Ramos (cell line): ENCODE data around the gene TOR4A.

Experiments used
- in situ Hi-C: fragments of 300-500 bp; cut with MboI; formaldehyde crosslinking; loops from one replicate; pipeline ENCODE4 v1.14.3; 2022; ENCODE audit warnings: low sequenced_read_pairs; ENCODE audit not compliant: unreplicated experiment

TOR4A gene

GRCh38 chr9:137313326-137313936 is 35.9 kb downstream of the TOR4A start:
- in situ Hi-C loops = no loop called here

GRCh38 chr9:137313956-137314560 is 36.5 kb downstream of the TOR4A start:
- in situ Hi-C loops = no loop called here

GRCh38 chr9:137314561-137315560 is 37.3 kb downstream of the TOR4A start:
- in situ Hi-C loops = no loop called here

GRCh38 chr9:137315581-137316011 is 38.1 kb downstream of the TOR4A start:
- in situ Hi-C loops = no loop called here

GRCh38 chr9:137316012-137316981 is 38.8 kb downstream of the TOR4A start:
- in situ Hi-C loops = no loop called here

- in situ Hi-C loops = no loop called here
Observed at GRCh38 chr9:137317021-137317717, 39.6 kb downstream of the TOR4A start.

- in situ Hi-C loops = no loop called here
Observed at GRCh38 chr9:137317718-137318511, 40.4 kb downstream of the TOR4A start.

DNA sequence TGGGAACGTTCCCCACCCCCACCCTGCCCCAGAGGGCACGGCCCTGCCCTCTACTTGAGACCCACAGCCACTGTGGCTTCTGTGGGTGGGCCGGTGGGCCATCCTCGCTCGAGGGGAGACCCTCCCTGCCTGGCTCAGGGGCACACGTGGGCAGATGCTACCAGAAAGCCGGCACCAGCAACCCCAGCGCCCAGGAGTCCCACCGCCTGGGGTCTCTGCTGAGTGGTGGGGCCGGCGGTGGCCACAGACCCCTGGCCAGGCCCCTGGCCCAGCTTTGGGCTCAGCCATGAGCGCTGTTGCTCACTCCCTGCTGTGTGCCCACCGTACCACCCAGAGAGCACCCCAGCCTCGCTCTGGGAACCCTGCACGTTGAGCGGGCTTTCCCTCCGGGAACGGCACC is 41.1 kb downstream of the TOR4A start:
- in situ Hi-C loops = no loop called here

DNA sequence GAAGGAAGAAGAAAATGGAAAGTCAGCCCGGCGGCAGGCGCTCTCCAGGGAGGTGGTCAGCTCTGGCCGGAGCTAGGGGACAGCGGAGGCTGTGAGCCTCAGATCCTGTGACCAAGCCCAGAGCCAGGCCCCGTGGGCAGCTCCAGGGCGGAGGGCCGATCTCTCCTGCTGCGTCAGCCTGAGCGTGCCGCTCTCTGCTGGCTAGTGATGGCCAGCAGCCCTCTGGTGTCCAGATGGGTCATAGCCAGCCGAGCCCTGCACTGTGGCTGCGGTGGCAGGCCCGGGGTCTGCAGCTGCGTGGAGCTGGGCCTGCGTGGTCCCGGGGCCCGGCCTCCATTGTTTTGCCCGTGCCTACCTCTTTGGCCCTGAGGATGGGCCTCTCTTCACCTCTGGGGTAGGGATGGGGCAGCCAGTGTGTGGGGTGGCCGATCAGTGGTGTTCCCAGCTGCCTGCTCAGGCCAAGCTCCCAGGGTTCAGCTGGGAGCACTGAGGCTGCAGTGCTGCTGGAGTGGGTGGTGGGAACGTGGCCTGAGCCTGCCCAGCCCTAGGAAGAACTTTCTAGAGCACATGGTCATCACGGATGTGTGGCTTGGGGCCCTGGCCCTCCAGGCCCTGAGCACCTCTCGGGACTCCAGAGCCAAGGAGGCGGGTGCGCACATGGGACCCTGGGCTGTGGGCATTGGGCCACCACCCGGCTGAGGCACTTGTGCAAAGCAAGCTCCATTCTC is 41.6 kb downstream of the TOR4A start:
- in situ Hi-C loops = no loop called here

- in situ Hi-C loops = no loop called here
Observed at GRCh38 chr9:137319739-137320551, 42.4 kb downstream of the TOR4A start.

- in situ Hi-C loops = no loop called here
Observed at GRCh38 chr9:137320555-137321384, 43.2 kb downstream of the TOR4A start.

DNA sequence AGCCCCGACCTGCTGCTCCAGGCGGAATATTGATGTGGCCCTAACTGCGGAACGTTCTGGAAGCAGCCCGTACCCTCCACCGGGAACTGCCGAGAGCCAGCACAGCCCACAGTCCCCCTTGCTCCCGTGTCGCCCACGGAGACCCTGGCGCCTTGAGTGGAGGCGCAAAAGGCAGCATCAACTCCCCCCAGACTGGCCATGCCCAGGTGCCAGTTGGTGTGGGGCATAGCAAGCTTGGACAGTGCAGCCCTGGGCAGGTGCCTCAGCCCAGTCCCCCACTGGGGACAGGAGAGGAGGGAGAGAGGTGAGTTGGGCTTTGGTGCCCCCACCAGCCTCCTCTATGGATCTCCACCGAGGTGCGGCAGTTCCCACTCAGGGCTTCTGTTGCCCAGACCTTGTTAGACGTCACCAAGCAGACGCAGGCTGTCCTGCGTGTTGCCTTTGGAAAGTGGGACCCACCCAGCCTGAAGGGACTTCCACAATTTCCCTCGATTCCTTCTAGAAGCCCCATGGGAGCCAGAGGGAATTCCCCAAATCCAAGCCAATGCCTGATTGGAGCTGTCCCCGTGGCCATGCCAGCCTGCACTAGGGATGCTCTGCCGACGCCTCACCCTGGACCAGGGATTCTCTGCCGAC is 44.3 kb downstream of the TOR4A start:
- in situ Hi-C loops = no loop called here

GRCh38 chr9:137323531-137324331 is 46.2 kb downstream of the TOR4A start:
- in situ Hi-C loops = no loop called here

DNA sequence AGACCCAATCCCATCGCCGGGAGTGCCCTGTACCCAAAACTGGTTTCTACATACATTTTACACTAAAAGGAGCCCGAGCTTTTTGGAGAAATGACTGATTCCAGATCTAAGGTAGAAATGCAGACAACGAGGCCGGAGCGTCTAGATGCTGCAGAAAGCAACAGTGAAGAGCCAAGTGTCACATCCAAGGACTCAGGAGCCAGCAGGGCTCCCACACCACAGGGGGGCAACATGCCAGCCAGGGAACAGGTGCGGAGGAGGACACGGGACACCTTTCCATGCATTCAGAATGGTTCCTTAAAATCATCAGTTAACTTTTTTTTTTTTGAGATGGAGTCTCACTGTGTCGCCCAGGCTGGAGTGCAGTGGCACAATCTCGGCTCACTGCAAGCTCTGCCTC is 47.6 kb downstream of the TOR4A start:
- in situ Hi-C loops = no loop called here

GRCh38 chr9:137325799-137326198 is 48.3 kb downstream of the TOR4A start:
- in situ Hi-C loops = no loop called here
